Urinary bladder (tissue), 4 donors: Measurements from ENCODE around the gene LRRC8B. TPM values are rescaled to one million over a fixed set of nuclear protein-coding genes. Genes with fewer than 3 reads are reported as not detected.

Experiments
- DNase-seq: peaks from one replicate; pipeline ENCODE4 v3.0.0-alpha.2; 2015; ENCODE audit errors: extremely low spot score
- H3K27ac ChIP-seq: one replicate; pipeline ENCODE4 v1.5.1; 2013; ENCODE audit warnings: low read depth, mild to moderate bottlenecking, moderate library complexity
- H3K36me3 ChIP-seq: one replicate; pipeline ENCODE4 v1.6.1; 2013; ENCODE audit warnings: mild to moderate bottlenecking, moderate library complexity; ENCODE audit not compliant: insufficient read depth
- H3K4me1 ChIP-seq: one replicate; pipeline ENCODE4 v1.6.1; 2013; ENCODE audit warnings: mild to moderate bottlenecking, moderate library complexity; ENCODE audit not compliant: insufficient read depth
- H3K4me3 ChIP-seq: one replicate; pipeline ENCODE4 v1.5.1; 2013; ENCODE audit warnings: low read depth, low read length
- WGBS: extraction: QIAGEN DNeasy Blood & Tissue Kit; methylation state at CpG from one replicate; pipeline ENCODE4 v1.1.7; 2013; 5-methylcytosine and 5-hydroxymethylcytosine counted together
- polyA plus RNA-seq: library from polyadenylated mRNA; stranded (reverse); fragments of 200-250 nt; gene quantifications from one replicate; pipeline ENCODE4 v1.2.3, GENCODE V29; 2013
- total RNA-seq: library from RNA; depleted of rRNA; stranded (reverse); fragments of >200 nt; gene quantifications from one replicate; pipeline ENCODE4 v1.2.3, GENCODE V29; 2014
- donor health status: healthy with polysubstance abuse.
- donor health status: healthy.

The LRRC8B gene
- total and polyA plus RNA-seq, 2 donors: 1.8 to 7.0 TPM

GRCh38 chr1:89567797-89568196, 43.2 kb downstream of the LRRC8B start:
- H3K27ac ChIP-seq: no peak overlapping the region
- no peak for DNase-seq
- no peak overlapping the region for H3K4me3 ChIP-seq
- H3K4me1 ChIP-seq: no peaks in the 10 kb centered on the region
- WGBS: 72% methylated on average over 3 of the region's 3 CpGs
- H3K36me3 ChIP-seq: peaks cover 2% of the 10 kb centered on the region

- H3K4me3 ChIP-seq: no peak overlapping the region
- no peak overlapping the region for H3K27ac ChIP-seq
Observed at GRCh38 chr1:89573410-89573809, 48.8 kb downstream of the LRRC8B start.

DNA sequence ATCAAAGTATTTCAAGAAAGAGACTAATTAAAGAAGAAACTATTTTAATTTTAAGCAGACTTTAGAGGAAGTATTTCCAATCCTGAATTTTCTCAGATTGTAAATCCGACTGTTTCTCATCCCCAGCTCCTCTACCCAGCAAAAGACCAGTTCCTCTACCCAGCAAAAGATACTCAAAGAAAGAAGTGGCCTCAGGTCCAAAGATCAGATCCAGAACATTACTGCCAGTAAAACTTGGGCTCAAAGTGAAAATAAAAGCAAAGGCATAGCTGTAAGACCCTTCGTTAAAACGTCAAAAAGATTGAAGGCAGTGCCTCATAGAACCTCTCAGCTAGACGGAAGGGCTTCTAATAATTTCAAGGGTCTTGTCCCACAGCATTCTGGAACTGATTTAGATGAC, 50.0 kb downstream of the LRRC8B start:
- Histone ChIP-seq H3K27ac (no peak overlapping the region), H3K4me3 (no peak overlapping the region), H3K4me1 (no peaks in the 10 kb centered on the region), H3K36me3 (peaks cover 2% of the 10 kb centered on the region)
- WGBS: 77% methylated on average over 4 of the region's 4 CpGs
- DNase-seq: no peak

More at GRCh38 chr1:89573410-89573809, 48.8 kb downstream of the LRRC8B start:
- no peak for DNase-seq
- Histone ChIP-seq H3K36me3 (peaks cover 2% of the 10 kb centered on the region), H3K4me1 (no peaks in the 10 kb centered on the region)

DNA sequence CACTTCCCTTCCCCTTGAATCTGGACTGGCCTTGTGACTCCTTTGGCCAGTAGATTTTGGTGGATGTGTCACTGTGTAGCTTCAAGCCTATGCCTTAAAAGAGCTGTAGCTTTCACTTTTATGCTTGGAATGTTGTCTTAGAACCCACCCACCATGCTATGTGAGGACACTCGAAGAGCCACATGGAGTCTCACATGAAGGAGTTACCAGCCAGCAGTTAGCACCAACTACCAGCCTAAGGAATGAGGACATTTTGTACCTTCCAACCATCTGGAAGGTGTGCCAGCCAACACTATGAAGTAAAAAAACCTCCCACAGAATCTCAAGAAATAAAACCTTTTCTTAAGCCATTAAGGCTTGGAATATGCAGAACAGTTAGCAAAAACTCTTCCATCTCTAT, 50.6 kb downstream of the LRRC8B start:
- WGBS: 83% methylated on average over 1 of the region's 1 CpG
- no peak for DNase-seq
- Histone ChIP-seq H3K36me3 (no peaks in the 10 kb centered on the region), H3K4me1 (no peaks in the 10 kb centered on the region), H3K27ac (no peak overlapping the region), H3K4me3 (no peak overlapping the region)

DNA sequence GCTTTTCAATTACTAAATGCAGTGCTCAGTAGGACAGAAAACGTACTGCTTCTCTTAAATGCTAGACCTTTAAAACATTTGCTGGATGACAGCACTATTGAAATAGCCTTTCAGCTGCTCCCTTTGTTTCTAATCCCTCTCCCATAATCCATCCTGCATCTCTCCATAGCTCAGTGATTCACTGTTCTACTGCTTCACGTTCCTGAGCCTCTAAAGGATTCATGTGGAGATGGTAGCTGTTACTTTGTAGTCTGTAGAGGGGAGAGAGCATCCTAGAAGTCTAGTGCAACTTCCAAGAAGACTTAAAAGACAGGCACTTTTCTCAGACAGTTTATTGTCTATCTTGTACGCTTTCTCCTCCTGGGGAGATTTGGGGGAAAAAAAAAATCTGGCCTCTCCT, 51.4 kb downstream of the LRRC8B start:
- Histone ChIP-seq H3K36me3 (no peaks in the 10 kb centered on the region), H3K4me3 (no peak overlapping the region), H3K27ac (no peak overlapping the region), H3K4me1 (no peaks in the 10 kb centered on the region)
- DNase-seq: no peak
- WGBS: 71% methylated on average over 3 of the region's 3 CpGs

DNA sequence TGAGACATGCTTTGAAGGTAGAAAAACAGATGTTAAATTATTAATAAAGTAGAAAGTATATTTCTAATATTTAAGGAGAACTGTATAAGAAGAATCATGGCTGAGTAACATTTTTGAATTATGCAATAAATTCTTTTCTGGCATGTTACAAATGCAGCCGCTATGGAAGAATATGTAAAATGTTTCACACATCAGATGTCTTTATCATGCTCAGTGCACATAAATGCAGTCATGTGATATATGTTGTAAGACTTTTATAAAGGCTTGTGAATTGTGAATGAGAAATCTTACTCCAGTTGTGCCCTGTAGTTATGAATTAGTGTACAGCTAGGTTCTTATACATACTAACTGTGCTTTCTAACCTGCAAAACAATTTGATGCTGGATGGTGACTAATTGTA, 53.5 kb downstream of the LRRC8B start:
- DNase-seq: no peak
- no peak overlapping the region for H3K27ac ChIP-seq
- WGBS: 87% methylated on average over 1 of the region's 1 CpG
- no peaks in the 10 kb centered on the region for H3K4me1 ChIP-seq
- no peaks in the 10 kb centered on the region for H3K36me3 ChIP-seq
- H3K4me3 ChIP-seq: no peak overlapping the region

- H3K4me3 ChIP-seq: no peak overlapping the region
- WGBS: 90% methylated on average over 2 of the region's 2 CpGs
- H3K27ac ChIP-seq: no peak overlapping the region
- no peak for DNase-seq
- H3K4me1 ChIP-seq: no peaks in the 10 kb centered on the region
- no peaks in the 10 kb centered on the region for H3K36me3 ChIP-seq
Observed at GRCh38 chr1:89578946-89579684, 54.5 kb downstream of the LRRC8B start.

- no peak for DNase-seq
- Histone ChIP-seq H3K27ac (no peak overlapping the region), H3K4me3 (no peak overlapping the region), H3K4me1 (no peaks in the 10 kb centered on the region), H3K36me3 (no peaks in the 10 kb centered on the region)
- 94% methylated on average over 7 of the region's 7 CpGs for WGBS
Observed at GRCh38 chr1:89580036-89580435, 55.4 kb downstream of the LRRC8B start.

DNA sequence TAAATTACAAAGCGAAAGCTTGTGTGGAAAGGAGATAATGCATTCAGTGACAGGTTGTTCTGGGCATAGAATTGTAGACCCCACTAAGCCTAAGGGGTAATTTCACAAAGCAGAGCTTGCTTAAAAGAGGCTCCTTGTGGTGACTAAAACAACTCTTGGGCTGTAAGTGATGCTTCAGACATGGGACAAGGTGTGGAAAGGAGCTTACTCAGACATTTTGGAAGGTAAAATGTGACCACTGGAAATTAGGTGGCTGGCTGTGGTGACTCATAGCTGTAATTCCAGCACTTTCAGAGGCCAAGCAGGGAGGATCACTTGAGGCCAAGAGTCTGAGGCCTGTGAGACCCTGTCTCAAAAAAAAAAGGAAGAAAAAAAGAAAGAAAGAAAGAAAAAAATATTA, 57.2 kb downstream of the LRRC8B start:
- DNase-seq: no peak
- Histone ChIP-seq H3K27ac (no peak overlapping the region), H3K36me3 (no peaks in the 10 kb centered on the region), H3K4me1 (no peaks in the 10 kb centered on the region), H3K4me3 (no peak overlapping the region)
- 96% methylated on average over 1 of the region's 1 CpG for WGBS

GRCh38 chr1:89582571-89582970, 57.9 kb downstream of the LRRC8B start:
- Histone ChIP-seq H3K4me3 (no peak overlapping the region), H3K27ac (no peak overlapping the region), H3K4me1 (no peaks in the 10 kb centered on the region), H3K36me3 (no peaks in the 10 kb centered on the region)
- DNase-seq: no peak
- WGBS: 84% methylated on average over 9 of the region's 9 CpGs

DNA sequence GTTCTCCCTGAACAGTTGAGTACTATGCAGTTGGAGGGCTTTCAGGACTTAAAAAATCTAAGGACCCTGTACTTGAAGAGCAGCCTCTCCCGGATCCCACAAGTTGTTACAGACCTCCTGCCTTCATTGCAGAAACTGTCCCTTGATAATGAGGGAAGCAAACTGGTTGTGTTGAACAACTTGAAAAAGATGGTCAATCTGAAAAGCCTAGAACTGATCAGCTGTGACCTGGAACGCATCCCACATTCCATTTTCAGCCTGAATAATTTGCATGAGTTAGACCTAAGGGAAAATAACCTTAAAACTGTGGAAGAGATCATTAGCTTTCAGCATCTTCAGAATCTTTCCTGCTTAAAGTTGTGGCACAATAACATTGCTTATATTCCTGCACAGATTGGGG, 59.6 kb downstream of the LRRC8B start:
- DNase-seq: no peak
- 94% methylated on average over 2 of the region's 2 CpGs for WGBS
- Histone ChIP-seq H3K4me1 (no peaks in the 10 kb centered on the region), H3K27ac (no peak overlapping the region), H3K36me3 (no peaks in the 10 kb centered on the region), H3K4me3 (no peak overlapping the region)

DNA sequence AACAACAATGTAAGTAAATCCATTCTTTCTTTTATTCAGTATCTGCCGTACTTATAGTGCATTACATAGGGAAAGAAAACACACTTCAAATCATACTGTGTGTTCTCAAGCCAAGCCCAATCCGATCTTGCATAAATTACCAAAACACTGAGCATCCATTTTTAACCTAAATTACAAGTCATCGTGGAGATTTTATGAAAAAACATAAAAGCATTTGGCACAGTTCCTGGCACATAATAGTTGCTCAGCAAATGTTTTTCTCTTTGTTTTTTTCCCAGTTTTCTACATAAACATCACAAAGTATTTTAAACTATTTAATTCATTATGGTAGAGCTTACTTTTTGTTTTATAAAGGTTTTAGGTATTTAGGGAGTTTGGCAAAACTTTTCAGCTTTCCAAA, 60.2 kb downstream of the LRRC8B start:
- Histone ChIP-seq H3K27ac (no peak overlapping the region), H3K4me1 (no peaks in the 10 kb centered on the region), H3K4me3 (no peak overlapping the region), H3K36me3 (no peaks in the 10 kb centered on the region)
- WGBS: 80% methylated on average over 3 of the region's 3 CpGs
- DNase-seq: no peak

DNA sequence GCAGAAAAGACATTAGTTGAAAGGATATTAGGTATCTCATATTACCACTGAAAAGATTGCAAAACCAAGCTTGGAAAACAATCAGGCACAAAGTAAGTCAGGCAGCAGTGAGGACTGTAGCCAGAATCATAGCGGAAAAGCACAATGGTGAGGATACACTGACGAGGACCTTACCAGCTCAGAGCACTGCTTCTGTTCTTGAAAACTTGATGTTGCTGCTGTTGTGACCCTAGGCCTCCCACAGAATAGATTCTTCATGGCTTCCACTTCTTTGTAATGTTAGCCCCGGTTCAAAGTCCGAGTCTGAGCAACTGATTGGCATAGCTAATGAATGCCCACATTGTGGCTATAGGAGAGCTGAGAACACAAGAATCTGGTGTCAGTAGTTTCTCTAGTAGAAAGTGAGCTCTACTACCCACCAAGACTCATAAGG, 63.1 kb downstream of the LRRC8B start:
- Histone ChIP-seq H3K4me1 (no peaks in the 10 kb centered on the region), H3K4me3 (no peak overlapping the region), H3K27ac (no peak overlapping the region), H3K36me3 (no peaks in the 10 kb centered on the region)
- no peak for DNase-seq
- 92% methylated on average over 4 of the region's 4 CpGs for WGBS

DNA sequence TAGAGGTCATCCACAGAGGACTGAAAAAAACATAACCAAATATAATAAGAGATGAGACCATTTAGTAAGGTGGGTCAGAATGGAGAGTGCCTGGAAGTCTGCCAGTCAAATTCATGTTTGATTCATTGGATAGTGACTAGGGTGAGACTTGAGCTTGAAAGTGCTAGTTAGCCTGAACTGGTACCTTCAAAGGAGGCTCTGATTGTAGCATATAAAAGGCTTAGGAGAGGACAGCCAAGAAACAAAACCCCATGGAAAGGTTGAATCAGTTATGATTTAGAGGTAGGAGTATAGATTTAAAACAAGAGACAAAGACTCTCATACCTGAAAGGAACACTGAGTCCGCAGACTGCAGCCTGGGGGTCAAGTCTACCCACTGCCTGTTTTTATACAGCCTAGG, 63.9 kb downstream of the LRRC8B start:
- H3K27ac ChIP-seq: no peak overlapping the region
- no peak for DNase-seq
- H3K4me3 ChIP-seq: no peak overlapping the region
- no peaks in the 10 kb centered on the region for H3K4me1 ChIP-seq
- WGBS: 98% methylated on average over 1 of the region's 1 CpG
- H3K36me3 ChIP-seq: no peaks in the 10 kb centered on the region

- no peaks in the 10 kb centered on the region for H3K4me1 ChIP-seq
- no peak overlapping the region for H3K4me3 ChIP-seq
Observed at GRCh38 chr1:89589515-89589914, 64.9 kb downstream of the LRRC8B start.

More at GRCh38 chr1:89589515-89589914, 64.9 kb downstream of the LRRC8B start:
- no peak for DNase-seq
- WGBS: 82% methylated on average over 1 of the region's 1 CpG
- H3K27ac ChIP-seq: no peak overlapping the region
- H3K36me3 ChIP-seq: no peaks in the 10 kb centered on the region
